Immature natural killer cell (primary cell): ENCODE results near the gene CACNA1I. TPM values are rescaled to one million over a fixed set of nuclear protein-coding genes. Genes with fewer than 3 reads are reported as not detected.

Experiments
- DNase-seq, 3 donors: peaks; one replicate each; pipeline ENCODE4 v3.0.0; 2022; ENCODE audit warnings: mixed read lengths in 1 of 3
- H3K27ac Mint-ChIP-seq, 6 donors: one replicate each; pipeline ENCODE4 v1.8.0; 2020; ENCODE audit warnings: mixed read lengths in 6 of 6, mild to moderate bottlenecking in 5 of 6, inconsistent platforms in 4 of 6, moderate library complexity in 3 of 6
- H3K27me3 Mint-ChIP-seq, 3 donors: one replicate each; pipeline ENCODE4 v1.8.0; 2020 to 2021; ENCODE audit warnings: low read depth in 3 of 3, mild to moderate bottlenecking in 3 of 3, mixed read lengths in 3 of 3, moderate library complexity in 3 of 3, inconsistent platforms in 1 of 3
- H3K36me3 Mint-ChIP-seq, 3 donors: one replicate each; pipeline ENCODE4 v1.8.0; 2020; ENCODE audit warnings: mixed read lengths in 3 of 3, inconsistent platforms in 2 of 3, mild to moderate bottlenecking in 2 of 3
- H3K4me1 Mint-ChIP-seq, 2 donors: one replicate each; pipeline ENCODE4 v1.8.0; 2020; ENCODE audit warnings: inconsistent platforms in 2 of 2, mild to moderate bottlenecking in 2 of 2, mixed read lengths in 2 of 2, moderate library complexity in 1 of 2
- H3K4me3 Mint-ChIP-seq, 5 donors: one replicate each; pipeline ENCODE4 v1.8.0; 2020; ENCODE audit warnings: mild to moderate bottlenecking in 5 of 5, mixed read lengths in 5 of 5, inconsistent platforms in 3 of 5, moderate library complexity in 3 of 5
- H3K9me3 Mint-ChIP-seq, 6 donors: one replicate each; pipeline ENCODE4 v1.8.0; 2020; ENCODE audit warnings: mild to moderate bottlenecking in 6 of 6, mixed read lengths in 6 of 6, inconsistent platforms in 4 of 6, moderate library complexity in 3 of 6
- polyA plus RNA-seq, 3 donors: library from polyadenylated mRNA; unstranded; fragments of 300-500 nt; fragmentation: Illumina TruSeq; gene quantifications; one replicate each; pipeline ENCODE4 v1.2.3, GENCODE V29; 2021

Gene CACNA1I
- polyA plus RNA-seq, 3 donors from 2014 or later: not detected

DNA sequence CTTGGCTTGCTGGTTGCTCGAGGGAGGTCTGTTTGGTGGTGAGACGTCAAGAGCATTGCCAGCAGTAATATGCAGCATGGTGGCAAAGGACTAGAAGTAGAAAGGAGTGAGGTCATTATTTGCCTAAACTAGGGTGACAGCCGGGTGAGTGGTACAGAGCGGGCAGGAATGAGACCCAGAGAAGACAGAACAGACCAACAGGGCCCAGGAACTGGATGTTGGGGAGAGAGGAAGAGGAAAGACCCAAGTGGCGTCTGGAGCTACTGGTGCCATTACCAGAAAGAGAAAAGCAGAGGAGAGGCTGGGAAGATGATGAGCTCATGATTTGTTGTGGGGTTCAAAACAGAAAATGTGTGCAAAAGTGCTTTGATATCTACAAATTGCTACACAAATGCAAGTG lies 164.3 kb downstream of the CACNA1I start:
- Mint-ChIP-seq H3K36me3 (peaks cover 0 to 3% (median 0%) of the 10 kb centered on the region in 3 donors), H3K9me3 (no peaks in the 10 kb centered on the region), H3K4me1 (no peaks in the 10 kb centered on the region), H3K4me3 (no peak overlapping the region), H3K27ac (no peak overlapping the region), H3K27me3 (peaks cover 2 to 6% (median 5%) of the 10 kb centered on the region in 3 donors)
- DNase-seq: no peak

DNA sequence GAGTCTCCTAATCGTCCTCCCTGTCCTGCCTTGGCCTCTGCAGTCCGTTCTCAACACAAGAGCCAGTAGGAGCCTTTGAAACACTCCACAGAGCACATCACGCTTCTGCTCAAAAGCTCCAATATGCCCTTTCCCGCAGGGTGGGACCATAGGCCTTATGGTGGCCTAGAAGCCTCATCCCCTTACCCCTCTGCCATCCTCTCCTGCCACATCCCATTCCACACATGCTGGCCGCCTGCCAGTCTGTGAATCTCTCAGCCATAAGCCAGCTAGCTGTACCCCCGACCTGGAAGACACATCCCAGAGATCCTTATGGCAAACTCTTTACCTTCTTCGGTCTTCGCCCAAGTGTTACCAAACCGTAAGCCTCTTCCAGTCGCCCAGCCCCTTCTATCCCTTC lies 165.2 kb downstream of the CACNA1I start:
- no peaks in the 10 kb centered on the region for H3K4me1 Mint-ChIP-seq

DNA sequence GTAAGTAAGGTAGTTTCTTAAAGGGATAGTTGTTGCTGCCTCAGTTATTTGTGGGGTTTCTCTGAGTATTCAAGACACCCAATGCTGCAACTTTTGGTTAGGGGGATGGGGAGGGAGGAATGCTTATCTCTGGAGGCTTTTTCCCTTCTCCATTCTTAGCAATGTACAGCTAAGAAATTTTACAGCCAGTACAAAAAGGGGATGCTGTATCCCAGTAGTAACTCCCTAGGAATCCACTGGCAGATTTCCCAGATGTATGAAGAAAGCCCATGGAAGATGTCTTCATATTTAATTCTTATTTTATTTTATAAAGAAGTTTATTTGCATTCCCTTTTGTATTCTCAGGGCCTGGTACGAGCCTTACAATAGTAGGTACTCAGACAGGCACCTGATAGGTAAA lies 168.2 kb downstream of the CACNA1I start:
- no peaks in the 10 kb centered on the region for H3K4me1 Mint-ChIP-seq
- no peak for DNase-seq
- H3K9me3 Mint-ChIP-seq: peaks cover 0 to 2% (median 0%) of the 10 kb centered on the region in 6 donors
- no peak overlapping the region for H3K27ac Mint-ChIP-seq
- peaks cover 0 to 3% (median 0%) of the 10 kb centered on the region in 3 donors for H3K36me3 Mint-ChIP-seq
- no peak overlapping the region for H3K4me3 Mint-ChIP-seq
- H3K27me3 Mint-ChIP-seq: peaks cover 2 to 7% (median 5%) of the 10 kb centered on the region in 3 donors

More for the DNA sequence above, 165.2 kb downstream of the CACNA1I start:
- no peak for DNase-seq
- Mint-ChIP-seq H3K27ac (no peak overlapping the region), H3K9me3 (peaks cover 0 to 2% (median 0%) of the 10 kb centered on the region in 6 donors), H3K4me3 (no peak overlapping the region), H3K36me3 (peaks cover 0 to 3% (median 0%) of the 10 kb centered on the region in 3 donors), H3K27me3 (peaks cover 2 to 6% (median 5%) of the 10 kb centered on the region in 3 donors)

Other genes starting within 250 kb of the CACNA1I start
- 10 to 100 TPM; 24.5 to 49.5 (median 27.0) TPM for gene SYNGR1, start 220.8 kb upstream of the CACNA1I start, polyA plus RNA-seq
- gene TAB1, start 171.0 kb upstream of the CACNA1I start, polyA plus RNA-seq: 1 to 10 TPM in 2 of 3 donors, under 1 TPM in 1; 0.89 to 3.5 (median 2.0) TPM
- gene MGAT3, start 113.7 kb upstream of the CACNA1I start, polyA plus RNA-seq: not detected
- gene MIEF1, start 68.5 kb upstream of the CACNA1I start, polyA plus RNA-seq: 10 to 100 TPM; 13.8 to 30.5 (median 18.4) TPM
- 100 to 1,000 TPM in 1 of 3 donors, 10 to 100 TPM in 2; 48.9 to 113 (median 69.4) TPM for gene ATF4, start 50.2 kb upstream of the CACNA1I start, polyA plus RNA-seq
- gene RPS19BP1, start 38.0 kb upstream of the CACNA1I start, polyA plus RNA-seq: 100 to 1,000 TPM; 139 to 239 (median 180) TPM